NCI-H1048 (cell line): Measurements from ENCODE around the gene PRPS2.

Experiments
- DNase-seq: peaks from one replicate; lab custom pipeline; 2025; lab: John Stamatoyannopoulos, UW

The PRPS2 gene

DNA sequence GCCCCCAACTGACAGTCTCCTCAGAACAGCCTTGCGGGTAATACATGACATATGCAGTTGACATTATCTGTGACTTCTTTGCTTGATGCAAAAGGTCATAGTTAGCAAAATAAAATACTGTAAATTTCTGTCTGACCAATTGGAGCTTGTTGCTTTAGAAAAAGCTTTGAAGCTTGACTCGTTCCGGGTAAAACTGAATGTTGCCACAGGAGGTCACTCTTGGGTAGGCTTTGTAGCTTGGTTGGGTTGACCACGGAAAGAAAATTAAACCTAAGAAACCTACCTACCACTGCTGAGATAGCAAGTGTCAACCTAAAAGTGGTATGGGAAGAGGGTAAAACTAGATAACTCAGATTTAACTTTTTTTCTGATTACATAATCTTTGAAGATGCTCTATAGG lies 23.2 kb downstream of the PRPS2 start:
- no peak for DNase-seq

DNA sequence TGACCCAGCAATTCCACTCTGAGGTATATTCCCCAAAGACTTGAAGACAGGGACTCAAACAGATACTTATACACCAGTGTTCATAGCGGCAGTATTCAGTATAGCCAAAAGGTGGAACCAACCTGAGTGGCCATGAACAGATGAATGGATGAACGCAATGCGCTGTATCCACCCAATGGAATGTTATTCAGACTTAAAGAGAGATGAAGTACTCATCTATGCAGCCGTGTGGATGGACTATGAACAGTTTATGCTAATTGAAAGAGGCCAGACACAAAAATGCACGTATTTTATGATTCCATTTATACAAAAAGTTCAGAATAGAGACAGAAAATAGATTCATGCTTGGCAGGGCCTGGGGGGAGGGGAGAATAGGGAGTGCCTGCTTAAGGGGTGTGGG lies 26.3 kb downstream of the PRPS2 start:
- no peak for DNase-seq

DNA sequence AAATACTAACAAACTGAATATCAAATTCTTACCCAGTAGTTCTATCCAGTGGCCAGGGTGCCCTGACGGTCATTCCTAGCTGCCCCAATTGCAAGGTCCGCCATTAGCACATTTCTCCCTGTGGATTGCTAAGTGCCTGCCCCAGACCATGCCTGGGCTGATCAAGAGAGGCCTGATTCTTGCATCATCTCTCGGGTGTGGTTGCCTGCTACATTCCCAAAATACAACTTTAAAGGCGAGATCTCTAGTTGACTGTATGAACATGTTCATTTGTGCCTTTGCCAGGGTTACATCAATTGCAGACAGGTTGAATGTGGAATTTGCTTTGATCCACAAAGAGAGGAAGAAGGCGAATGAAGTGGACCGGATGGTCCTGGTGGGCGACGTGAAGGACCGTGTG lies 28.0 kb downstream of the PRPS2 start:
- DNase-seq, result no peak

DNA sequence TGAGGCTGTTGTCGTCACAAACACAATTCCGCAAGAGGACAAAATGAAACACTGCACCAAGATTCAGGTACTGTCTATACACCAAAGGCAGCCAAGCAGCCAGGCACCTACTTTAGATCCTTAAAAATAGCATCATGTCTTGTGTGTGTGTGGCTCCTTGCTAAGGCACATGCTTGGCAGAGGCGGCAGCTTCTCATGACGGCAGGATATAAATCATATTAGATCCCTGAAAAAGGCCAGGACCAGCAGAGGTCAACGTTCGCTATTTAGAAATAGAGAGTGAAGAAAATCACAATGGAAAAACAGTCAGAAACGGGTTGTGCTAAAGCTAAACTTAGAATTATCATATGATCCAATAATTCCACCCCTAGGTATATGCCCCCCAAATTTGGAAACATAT lies 29.5 kb downstream of the PRPS2 start:
- no peak for DNase-seq

DNA sequence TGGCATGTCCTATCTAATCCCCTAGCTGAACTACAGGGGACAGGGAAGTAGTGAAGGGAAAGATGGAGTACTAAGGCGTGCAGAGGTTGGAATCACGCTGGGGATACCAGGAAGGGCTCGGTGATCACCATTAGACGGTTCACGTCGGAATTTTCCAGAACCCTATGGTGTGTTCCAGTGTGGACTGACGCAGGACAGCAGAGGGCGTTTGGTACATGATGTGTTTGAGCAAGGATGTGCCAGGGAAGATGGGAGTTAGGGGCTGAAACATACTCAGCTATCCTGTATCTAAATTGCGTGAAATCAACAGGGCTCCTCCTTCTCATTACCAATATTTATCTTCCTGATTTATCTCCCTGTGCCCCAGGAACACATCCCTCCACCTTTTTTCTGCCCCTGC lies 33.7 kb downstream of the PRPS2 start:
- no peak for DNase-seq

DNA sequence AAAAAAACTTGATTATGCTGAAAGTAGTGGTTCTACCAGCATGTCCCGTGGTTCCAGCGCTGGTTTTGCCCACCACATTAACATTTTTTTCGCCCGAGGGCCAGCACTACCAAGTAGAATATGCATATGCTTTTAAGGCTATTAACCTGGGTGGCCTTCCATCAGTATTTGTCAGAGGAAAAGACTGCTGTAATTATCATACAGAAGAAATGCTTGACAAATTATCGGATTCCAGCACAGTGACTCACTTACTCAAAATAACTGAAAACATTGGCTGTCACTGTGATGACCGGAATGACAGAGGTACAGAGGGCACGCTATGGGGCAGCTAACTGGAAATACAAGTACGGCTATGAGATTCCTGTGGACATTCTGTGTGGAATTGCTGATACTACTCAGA lies 34.6 kb downstream of the PRPS2 start:
- DNase-seq, result no peak

DNA sequence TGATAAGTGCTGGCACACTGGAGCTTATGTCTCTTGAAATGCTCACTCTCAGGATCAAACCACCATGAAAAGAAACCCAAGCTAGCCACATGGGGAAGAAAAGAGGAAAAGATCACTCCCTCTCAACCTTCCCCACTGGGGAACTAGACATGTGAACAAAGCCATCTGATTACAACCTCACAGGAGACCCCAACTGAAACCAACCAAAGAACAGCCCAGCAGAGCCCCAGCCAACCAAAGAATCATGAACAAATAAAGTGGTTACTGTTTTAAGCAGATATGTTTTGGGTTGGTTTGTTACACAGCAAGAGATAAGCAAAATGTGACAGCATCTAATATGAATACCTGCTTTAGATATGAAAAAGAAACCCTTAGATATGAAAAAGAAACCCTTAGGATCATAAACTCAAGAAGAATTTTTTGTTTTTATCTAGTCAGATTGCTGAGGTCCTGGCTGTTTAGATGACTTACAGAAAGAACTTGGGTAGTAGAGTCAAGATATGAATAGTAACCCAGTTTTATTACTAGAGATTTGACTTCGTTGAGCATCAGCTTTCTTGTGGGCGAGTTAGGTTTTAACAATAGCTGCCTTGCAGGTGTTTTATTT lies 52.0 kb downstream of the PRPS2 start:
- DNase-seq, result no peak

DNA sequence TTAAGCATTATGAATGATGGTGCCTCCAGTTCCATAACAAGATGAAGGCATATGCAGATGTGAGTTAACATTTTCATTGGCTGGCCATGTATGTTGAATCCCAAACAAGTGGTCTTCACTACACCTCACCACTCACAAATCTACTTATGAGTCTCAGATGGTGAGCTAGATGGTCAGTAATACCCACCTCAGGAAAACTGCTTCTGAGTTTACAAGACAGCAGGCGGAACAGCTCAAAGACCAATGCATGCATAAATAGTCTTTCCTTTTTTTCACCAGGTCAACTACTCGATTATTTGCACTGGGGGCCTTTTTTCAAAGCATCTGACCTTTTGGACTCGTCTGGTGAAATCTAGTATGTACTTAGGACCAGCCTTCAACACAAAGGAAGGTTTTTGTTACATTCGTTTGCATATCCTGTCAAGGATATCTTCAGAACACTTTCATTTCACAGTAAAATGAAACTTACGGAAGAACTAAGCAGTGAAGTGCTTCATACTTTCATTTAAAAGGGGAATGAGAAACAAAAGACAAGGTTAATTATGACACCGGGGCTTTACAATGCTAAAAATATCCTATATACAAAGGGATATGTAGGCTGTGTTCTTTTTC lies 52.6 kb downstream of the PRPS2 start:
- DNase-seq, result no peak

DNA sequence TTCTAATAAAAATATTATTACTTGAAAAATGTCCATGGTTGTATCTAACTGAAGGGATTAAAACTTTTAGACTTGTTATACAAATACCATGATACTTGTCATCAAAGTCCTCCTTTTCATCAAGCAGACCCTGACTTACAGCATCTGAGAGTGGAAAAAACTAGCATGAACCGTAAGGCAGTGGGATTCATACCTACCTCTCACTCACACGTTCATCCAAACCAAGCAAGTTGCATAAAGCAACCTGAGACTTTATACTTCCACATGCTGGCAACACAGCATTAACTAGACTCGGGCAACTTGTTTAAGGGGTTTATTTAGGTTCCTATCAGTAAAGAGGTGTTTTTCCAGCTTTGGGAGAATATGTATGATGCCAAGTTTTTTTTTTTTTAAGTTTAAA lies 53.1 kb downstream of the PRPS2 start:
- DNase-seq, result no peak

DNA sequence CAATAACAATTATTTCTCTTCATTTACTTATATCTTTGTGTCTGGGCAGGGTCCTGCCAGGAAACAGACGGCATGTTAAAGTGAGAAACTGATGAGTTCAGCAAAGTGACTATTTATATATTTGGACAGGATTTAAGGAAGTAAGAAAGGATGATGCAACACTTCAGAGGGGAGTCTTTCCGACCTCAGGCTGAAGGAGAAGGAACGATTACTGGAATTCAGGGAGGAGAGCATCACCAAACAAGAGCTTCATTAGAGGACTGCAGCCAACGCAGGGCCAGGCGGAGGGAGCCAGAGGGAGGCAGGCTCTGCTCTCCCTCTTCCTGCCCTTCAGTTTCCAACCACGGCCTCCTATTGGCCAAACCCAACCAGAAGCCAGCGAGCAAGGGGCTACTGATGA lies 74.1 kb downstream of the PRPS2 start:
- DNase-seq, result no peak

DNA sequence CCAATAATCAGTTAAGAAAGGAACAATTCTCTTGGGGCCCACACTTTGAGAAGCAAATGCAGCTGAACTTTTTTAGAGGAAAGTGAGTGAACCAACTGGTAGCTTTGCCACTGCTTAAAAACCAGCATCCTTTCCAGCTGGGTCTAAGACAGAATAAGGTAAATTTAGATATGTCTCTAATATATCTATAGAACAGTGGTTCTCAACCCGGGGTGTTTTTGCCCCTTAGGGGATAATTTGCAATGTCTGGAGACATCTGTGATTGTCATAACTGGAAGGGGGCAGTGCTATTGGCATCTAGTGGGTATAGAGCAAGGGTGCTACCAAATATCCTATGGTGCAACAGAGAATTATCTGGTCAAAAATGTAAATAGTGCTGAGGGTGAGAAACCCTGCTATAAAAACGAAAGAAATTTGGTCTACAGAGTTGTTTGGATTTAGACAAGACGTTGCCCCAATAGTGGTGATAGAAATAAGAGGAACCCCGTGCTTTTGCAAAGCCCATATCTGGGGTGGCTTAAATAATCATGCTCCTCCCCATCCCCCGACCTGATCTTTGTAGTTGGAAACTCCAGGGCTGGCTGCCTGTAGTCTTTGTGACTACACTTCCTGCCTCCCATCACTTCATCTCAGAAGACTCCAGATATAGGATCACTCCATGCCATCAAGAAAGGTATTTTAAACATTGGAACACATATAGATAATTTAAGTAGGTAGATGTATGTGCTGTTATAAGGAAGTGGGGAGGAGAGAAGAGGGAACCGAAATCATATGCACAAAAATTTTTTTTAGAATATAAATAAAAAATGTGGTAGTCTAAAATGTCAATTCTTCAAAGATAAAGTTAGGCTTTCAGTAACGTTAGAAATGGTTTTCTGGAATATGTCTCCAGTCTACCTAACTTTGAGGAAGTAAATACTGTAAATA lies 75.5 kb downstream of the PRPS2 start, which contains the start of gene TLR7:
Gene TLR7 (plus strand): TSS at position 622 of the 927 bp plus-strand sequence. CDS start 507 bp downstream, outside the sequence.
- DNase-seq, result no peak

DNA sequence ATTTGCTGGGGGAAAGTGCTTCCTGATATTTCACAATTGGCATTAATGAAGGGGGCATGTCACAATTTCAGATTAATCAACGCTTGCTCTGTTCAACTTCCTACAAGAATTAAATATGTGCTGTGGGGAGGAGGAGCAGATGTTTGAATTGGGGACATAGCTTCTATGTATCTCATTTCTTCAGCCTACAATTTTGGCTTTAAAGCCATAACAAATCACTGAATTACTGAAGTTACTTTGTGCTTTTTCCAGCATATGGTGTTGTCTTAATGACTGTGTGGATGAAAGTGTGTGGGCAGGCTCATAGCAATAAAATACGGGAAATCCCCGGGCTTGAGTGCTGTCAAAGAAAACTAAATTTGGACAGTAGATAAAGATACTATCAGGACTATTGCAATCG lies 76.5 kb downstream of the PRPS2 start:
- no peak for DNase-seq

DNA sequence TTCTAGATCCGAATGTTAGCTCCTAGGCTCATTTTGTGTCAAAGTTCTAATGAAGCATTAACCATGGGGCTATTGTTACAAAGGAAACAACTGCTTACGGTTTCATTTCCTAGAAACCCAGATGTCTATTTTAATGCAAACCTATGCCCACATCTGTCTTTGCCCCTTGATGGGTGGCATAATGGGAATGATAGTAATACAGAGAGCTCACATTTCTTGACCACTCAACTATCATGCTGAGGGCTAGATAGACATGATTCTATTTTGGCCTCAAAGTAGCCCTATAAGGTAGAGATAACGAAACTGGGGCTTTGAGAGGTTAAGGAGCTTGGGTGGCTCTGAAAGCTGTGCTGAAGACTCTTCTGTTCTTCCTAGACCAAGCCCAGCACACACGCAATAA lies 77.5 kb downstream of the PRPS2 start:
- no peak for DNase-seq

DNA sequence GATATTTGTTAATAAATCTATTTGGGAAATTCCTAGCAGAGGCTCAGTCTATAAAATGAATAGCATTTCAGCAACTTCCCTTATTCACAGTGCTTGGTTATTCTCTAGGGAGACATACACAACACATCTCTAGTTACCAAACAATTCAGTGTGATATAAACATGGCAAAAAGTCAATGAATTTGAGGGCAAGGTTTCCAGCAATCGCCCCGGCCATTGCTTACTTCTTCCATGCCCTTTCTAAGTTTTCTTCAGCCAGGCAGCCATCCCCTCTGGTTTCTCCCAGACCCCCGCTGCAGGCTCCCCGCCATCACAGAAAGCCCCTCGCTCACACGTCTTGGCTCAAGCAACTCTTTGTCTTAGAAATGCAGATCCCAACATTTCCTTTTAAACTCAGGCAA lies 80.0 kb downstream of the PRPS2 start:
- DNase-seq, result no peak

DNA sequence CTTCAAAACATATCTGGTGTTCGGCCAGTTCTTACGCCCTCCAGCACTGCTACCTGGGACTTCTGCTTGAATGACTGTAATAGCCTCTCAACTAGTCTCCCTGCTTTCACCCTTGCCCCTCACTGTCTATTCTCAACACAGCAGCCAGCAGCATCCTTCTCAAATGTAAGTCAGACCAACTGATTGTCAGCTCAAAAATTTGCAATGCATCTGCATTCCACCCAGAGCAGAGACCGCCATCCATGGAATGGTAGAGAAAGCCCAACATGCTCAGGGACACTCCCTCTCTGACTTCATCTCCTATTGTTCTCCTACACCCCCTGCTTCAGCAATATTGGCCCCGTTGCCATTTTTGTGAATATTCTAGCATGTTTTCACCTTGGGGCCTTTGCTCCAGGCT lies 81.5 kb downstream of the PRPS2 start:
- DNase-seq, result no peak
